Endothelial cell (in vitro differentiated cells): ENCODE measurements around the gene PITHD1. TPM values are rescaled to one million over a fixed set of nuclear protein-coding genes. Genes with fewer than 3 reads are reported as not detected.
"Not testable (repeated sequence)": the region's sequence is repeated elsewhere in the genome, so short reads cannot be mapped to it uniquely, and the experiment has no call there.

Experiments used
- DNase-seq: peaks from one replicate; pipeline ENCODE4 v3.0.0; 2021; ENCODE audit warnings: low spot score
- H3K27ac Mint-ChIP-seq: one replicate; pipeline ENCODE4 v1.8.0; 2021; ENCODE audit warnings: mixed read lengths, inconsistent platforms; ENCODE audit not compliant: unreplicated experiment
- H3K27me3 Mint-ChIP-seq: one replicate; pipeline ENCODE4 v1.8.0; 2021; ENCODE audit warnings: mild to moderate bottlenecking, moderate library complexity, mixed read lengths, inconsistent platforms; ENCODE audit not compliant: unreplicated experiment
- H3K36me3 Mint-ChIP-seq: one replicate; pipeline ENCODE4 v1.8.0; 2021; ENCODE audit warnings: mild to moderate bottlenecking, low read depth, mixed read lengths, inconsistent platforms; ENCODE audit not compliant: unreplicated experiment
- H3K4me1 Mint-ChIP-seq: one replicate; pipeline ENCODE4 v1.8.0; 2021; ENCODE audit warnings: mild to moderate bottlenecking, mixed read lengths, inconsistent platforms; ENCODE audit not compliant: unreplicated experiment
- H3K4me3 Mint-ChIP-seq: one replicate; pipeline ENCODE4 v1.8.0; 2021; ENCODE audit warnings: mild to moderate bottlenecking, mixed read lengths, inconsistent platforms; ENCODE audit not compliant: unreplicated experiment
- H3K9me3 Mint-ChIP-seq: one replicate; pipeline ENCODE4 v1.8.0; 2021; ENCODE audit warnings: mixed read lengths, inconsistent platforms; ENCODE audit not compliant: unreplicated experiment
- CTCF ChIP-seq: fragments of 200-600 bp; sonication (generic); IDR thresholded peaks from one replicate; pipeline ENCODE4 v1.5.0; 2021; ENCODE audit warnings: antibody characterized with exemption; ENCODE audit not compliant: unreplicated experiment
- long read RNA-seq: library from polyadenylated mRNA; unstranded; transcript quantifications from one replicate; pipeline ENCODE4 v2.0.0, GENCODE V29; 2020; ENCODE audit not compliant: unreplicated experiment
- total RNA-seq: library from RNA; stranded (reverse); fragmentation: NEBNext Ultra II Directional; extraction: Animal tissue kit (Norgen Biotek cat#: 25700); gene quantifications from one replicate; pipeline ENCODE4 v1.2.1, GENCODE V29; 2021; ENCODE audit not compliant: unreplicated experiment

PITHD1 gene
- total RNA-seq = 35.4 TPM
- long read RNA-seq, transcript PITHD1-201 (6 exons, 1,603 nt) = major isoform, 37 of 39 reads
- long read RNA-seq, partial matches to known transcripts = 1 of 39 reads
- long read RNA-seq, other reads (novel, unspliced or antisense) = 1 of 39 reads

GRCh38 chr1:23777979-23778814 lies at the start of gene PITHD1:
Gene PITHD1 (plus strand): TSS chr1:23778418. CDS start chr1:23778516, 98 bp downstream.
- Mint-ChIP-seq H3K27ac (peak within 1 kb of the TSS; percentile 91), H3K36me3 (peaks cover 4% of the 10 kb centered on the region), H3K27me3 (peaks cover 3% of the 10 kb centered on the region), H3K4me1 (peaks cover 11% of the 10 kb centered on the region), H3K4me3 (peak within 1 kb of the TSS; percentile 96), H3K9me3 (no peaks in the 10 kb centered on the region)
- peak; percentile 74 for DNase-seq
- no peak for TF ChIP-seq CTCF

- Mint-ChIP-seq H3K9me3 (no peaks in the 10 kb centered on the region), H3K4me3 (no peak overlapping the region), H3K4me1 (peaks cover 14% of the 10 kb centered on the region), H3K36me3 (peaks cover 4% of the 10 kb centered on the region), H3K27ac (no peak overlapping the region), H3K27me3 (no peaks in the 10 kb centered on the region)
- DNase-seq = no peak
- no peak for TF ChIP-seq CTCF
These were observed 45.6 kb upstream of the PITHD1 start for GRCh38 chr1:23732363-23733224.

- H3K9me3 Mint-ChIP-seq, H3K27me3 Mint-ChIP-seq, H3K36me3 Mint-ChIP-seq, H3K4me3 Mint-ChIP-seq, DNase-seq, H3K4me1 Mint-ChIP-seq, H3K27ac Mint-ChIP-seq: not testable (repeated sequence)
These were observed 44.9 kb upstream of the PITHD1 start for GRCh38 chr1:23733281-23733680.

- TF ChIP-seq CTCF = no peak
- no peak for DNase-seq
- Mint-ChIP-seq H3K4me3 (no peak overlapping the region), H3K36me3 (peaks cover 2% of the 10 kb centered on the region), H3K9me3 (no peaks in the 10 kb centered on the region), H3K27me3 (no peaks in the 10 kb centered on the region), H3K4me1 (no peaks in the 10 kb centered on the region), H3K27ac (no peak overlapping the region)
These were observed 41.6 kb upstream of the PITHD1 start for GRCh38 chr1:23736437-23737134.

GRCh38 chr1:23741609-23742008 lies 36.6 kb upstream of the PITHD1 start:
- H3K36me3 Mint-ChIP-seq = peaks cover 4% of the 10 kb centered on the region
- H3K27me3 Mint-ChIP-seq = peaks cover 13% of the 10 kb centered on the region
- H3K4me3 Mint-ChIP-seq = peak overlapping the region; percentile 94
- peaks cover 17% of the 10 kb centered on the region for H3K4me1 Mint-ChIP-seq
- H3K27ac Mint-ChIP-seq = no peak overlapping the region
- H3K9me3 Mint-ChIP-seq = no peaks in the 10 kb centered on the region
- no peak for DNase-seq
- no peak for TF ChIP-seq CTCF
